NCI-H69 (cell line): ENCODE data around the gene RNF150.
"Not testable (repeated sequence)": the region's sequence is repeated elsewhere in the genome, so short reads cannot be mapped to it uniquely, and the experiment has no call there.

Source experiments
- DNase-seq: peaks from one replicate; lab custom pipeline; 2025; lab: John Stamatoyannopoulos, UW

The RNF150 gene

GRCh38 chr4:140862177-140862442, 271.2 kb downstream of the RNF150 start:
- DNase-seq, result no peak

GRCh38 chr4:140861359-140862176, 271.7 kb downstream of the RNF150 start:
- DNase-seq, result peak; percentile 80

GRCh38 chr4:140858897-140859296, 274.4 kb downstream of the RNF150 start:
- peak; percentile 12 for DNase-seq

- DNase-seq, result peak; percentile 77
These were observed 276.2 kb downstream of the RNF150 start for GRCh38 chr4:140857111-140857510.

- peak; percentile 94 for DNase-seq
These were observed 276.6 kb downstream of the RNF150 start for GRCh38 chr4:140856621-140857062.

GRCh38 chr4:140854168-140854567, 279.1 kb downstream of the RNF150 start:
- DNase-seq, result no peak

GRCh38 chr4:140851804-140852203, 281.5 kb downstream of the RNF150 start:
- DNase-seq, result no peak

- DNase-seq, result peak; percentile 75
These were observed 282.1 kb downstream of the RNF150 start for GRCh38 chr4:140851032-140851636.

- DNase-seq, result no peak
These were observed 283.7 kb downstream of the RNF150 start for GRCh38 chr4:140849526-140849925.

- DNase-seq, result no peak
These were observed 286.5 kb downstream of the RNF150 start for GRCh38 chr4:140846736-140847135.

GRCh38 chr4:140844061-140844460, 289.2 kb downstream of the RNF150 start:
- DNase-seq, result no peak

GRCh38 chr4:140841186-140841585, 292.1 kb downstream of the RNF150 start:
- DNase-seq, result no peak

- no peak for DNase-seq
These were observed 293.1 kb downstream of the RNF150 start for GRCh38 chr4:140839888-140840790.

GRCh38 chr4:140839406-140839805, 293.9 kb downstream of the RNF150 start:
- no peak for DNase-seq

GRCh38 chr4:140837736-140838135, 295.5 kb downstream of the RNF150 start:
- no peak for DNase-seq

GRCh38 chr4:140834839-140835495, 298.3 kb downstream of the RNF150 start:
- DNase-seq, result no peak

- DNase-seq, result no peak
These were observed 300.0 kb downstream of the RNF150 start for GRCh38 chr4:140833280-140833679.

- no peak for DNase-seq
These were observed 303.4 kb downstream of the RNF150 start for GRCh38 chr4:140829825-140830224.

- no peak for DNase-seq
These were observed 306.6 kb downstream of the RNF150 start for GRCh38 chr4:140826701-140827027.

- not testable (repeated sequence) for DNase-seq
These were observed 312.7 kb downstream of the RNF150 start for GRCh38 chr4:140820520-140820919.

GRCh38 chr4:140819610-140820009, 313.7 kb downstream of the RNF150 start:
- DNase-seq, result no peak

- DNase-seq, result no peak
These were observed 314.8 kb downstream of the RNF150 start for GRCh38 chr4:140818433-140818832.
